ACC112 (cell line): ENCODE measurements around the gene ASB14.

ENCODE experiments used
- H2AFZ ChIP-seq: fragments of 200-600 bp; sonication (generic); one replicate; pipeline ENCODE4 v1.6.0; 2017; ENCODE audit warnings: antibody characterized with exemption, low read length; ENCODE audit not compliant: unreplicated experiment
- H3K27ac ChIP-seq: fragments of 200-600 bp; sonication (generic); 2 replicates; pipeline ENCODE4 v1.5.1; 2014; ENCODE audit warnings: low read depth, mild to moderate bottlenecking, antibody characterized with exemption, low read length, moderate library complexity
- H3K27me3 ChIP-seq: fragments of 200-600 bp; sonication (generic); 2 replicates; pipeline ENCODE4 v1.6.1; 2014; ENCODE audit warnings: mild to moderate bottlenecking, antibody characterized with exemption, low read length, moderate library complexity, mixed read lengths; ENCODE audit not compliant: insufficient read depth
- H3K36me3 ChIP-seq: fragments of 200-600 bp; sonication (generic); 2 replicates; pipeline ENCODE4 v1.6.1; 2016; ENCODE audit warnings: mild to moderate bottlenecking, antibody characterized with exemption, low read length, moderate library complexity, mixed read lengths; ENCODE audit not compliant: insufficient read depth
- H3K4me1 ChIP-seq: fragments of 200-600 bp; sonication (generic); one replicate; pipeline ENCODE4 v1.6.1; 2016; ENCODE audit warnings: low read length, mixed read lengths; ENCODE audit not compliant: insufficient read depth, unreplicated experiment, control insufficient read depth
- H3K4me3 ChIP-seq: fragments of 200-600 bp; sonication (generic); 2 replicates; pipeline ENCODE4 v1.5.1; 2014; ENCODE audit warnings: mild to moderate bottlenecking, low read depth, low read length
- H3K79me2 ChIP-seq: fragments of 200-600 bp; sonication (generic); one replicate; pipeline ENCODE4 v1.6.0; 2016; ENCODE audit warnings: low read length; ENCODE audit not compliant: control insufficient read depth, unreplicated experiment, insufficient read depth

Gene ASB14

GRCh38 chr3:57292897-57293526 is 527 bp upstream of the ASB14 start:
- Histone ChIP-seq H3K27me3 (no peaks in the 10 kb centered on the region), H3K4me1 (no peaks in the 10 kb centered on the region), H3K79me2 (no peaks in the 10 kb centered on the region), H3K27ac (no peak overlapping the region), H3K36me3 (no peaks in the 10 kb centered on the region), H2AFZ (no peak overlapping the region), H3K4me3 (no peak overlapping the region)

GRCh38 chr3:57288403-57288802 is 4.1 kb downstream of the ASB14 start:
- Histone ChIP-seq H3K79me2 (no peaks in the 10 kb centered on the region), H3K36me3 (0 out of 2 replicates have a peak, but pooled peaks cover 6% of the 10 kb centered on the region), H3K27me3 (no peaks in the 10 kb centered on the region), H3K27ac (no peak overlapping the region), H2AFZ (no peak overlapping the region), H3K4me3 (no peak overlapping the region), H3K4me1 (no peaks in the 10 kb centered on the region)

- H3K79me2 ChIP-seq = no peaks in the 10 kb centered on the region
- H3K27ac ChIP-seq = no peak overlapping the region
- 0 out of 2 replicates have a peak, but pooled peaks cover 6% of the 10 kb centered on the region for H3K36me3 ChIP-seq
- H3K4me3 ChIP-seq = no peak overlapping the region
- H3K27me3 ChIP-seq = no peaks in the 10 kb centered on the region
- H2AFZ ChIP-seq = no peak overlapping the region
- H3K4me1 ChIP-seq = peaks cover 2% of the 10 kb centered on the region
These were observed 5.3 kb downstream of the ASB14 start for GRCh38 chr3:57287205-57287604.

- peaks cover 13% of the 10 kb centered on the region for H3K4me1 ChIP-seq
- H3K79me2 ChIP-seq = no peaks in the 10 kb centered on the region
- no peak overlapping the region for H2AFZ ChIP-seq
- no peaks in the 10 kb centered on the region for H3K27me3 ChIP-seq
- 0 out of 2 replicates have a peak, but pooled peaks cover 6% of the 10 kb centered on the region for H3K36me3 ChIP-seq
- no peak overlapping the region for H3K4me3 ChIP-seq
- no peak overlapping the region for H3K27ac ChIP-seq
These were observed 9.2 kb downstream of the ASB14 start for GRCh38 chr3:57283334-57283733.

GRCh38 chr3:57281715-57282114 is 10.8 kb downstream of the ASB14 start:
- peaks cover 13% of the 10 kb centered on the region for H3K4me1 ChIP-seq
- 0 out of 2 replicates have a peak, but pooled peaks cover 5% of the 10 kb centered on the region for H3K36me3 ChIP-seq
- no peaks in the 10 kb centered on the region for H3K79me2 ChIP-seq
- H3K4me3 ChIP-seq = no peak overlapping the region
- no peak overlapping the region for H3K27ac ChIP-seq
- no peaks in the 10 kb centered on the region for H3K27me3 ChIP-seq
- H2AFZ ChIP-seq = no peak overlapping the region

GRCh38 chr3:57279685-57280084 is 12.8 kb downstream of the ASB14 start:
- Histone ChIP-seq H3K4me3 (no peak overlapping the region), H3K27ac (no peak overlapping the region), H3K79me2 (no peaks in the 10 kb centered on the region), H3K36me3 (0 out of 2 replicates have a peak, but pooled peaks cover 3% of the 10 kb centered on the region), H3K4me1 (peaks cover 13% of the 10 kb centered on the region), H2AFZ (no peak overlapping the region), H3K27me3 (no peaks in the 10 kb centered on the region)

GRCh38 chr3:57278237-57278636 is 14.2 kb downstream of the ASB14 start:
- Histone ChIP-seq H3K27me3 (no peaks in the 10 kb centered on the region), H3K79me2 (no peaks in the 10 kb centered on the region), H3K36me3 (0 out of 2 replicates have a peak, but pooled peaks cover 8% of the 10 kb centered on the region), H3K4me1 (peaks cover 13% of the 10 kb centered on the region), H3K4me3 (no peak overlapping the region), H2AFZ (no peak overlapping the region), H3K27ac (no peak overlapping the region)

- Histone ChIP-seq H3K27ac (no peak overlapping the region), H3K36me3 (peaks cover 10% of the 10 kb centered on the region), H3K79me2 (no peaks in the 10 kb centered on the region), H3K27me3 (no peaks in the 10 kb centered on the region), H3K4me3 (no peak overlapping the region), H3K4me1 (no peaks in the 10 kb centered on the region), H2AFZ (no peak overlapping the region)
These were observed 17.1 kb downstream of the ASB14 start for GRCh38 chr3:57275393-57275792.

GRCh38 chr3:57274845-57275244 is 17.6 kb downstream of the ASB14 start:
- H3K4me3 ChIP-seq = no peak overlapping the region
- H3K4me1 ChIP-seq = no peaks in the 10 kb centered on the region

GRCh38 chr3:57268416-57268815 is 24.1 kb downstream of the ASB14 start:
- Histone ChIP-seq H3K27me3 (no peaks in the 10 kb centered on the region), H3K79me2 (no peaks in the 10 kb centered on the region), H3K27ac (no peak overlapping the region), H3K4me1 (no peaks in the 10 kb centered on the region), H2AFZ (no peak overlapping the region), H3K4me3 (no peak overlapping the region), H3K36me3 (peaks cover 41% of the 10 kb centered on the region)

More at GRCh38 chr3:57274845-57275244, 17.6 kb downstream of the ASB14 start:
- Histone ChIP-seq H3K79me2 (no peaks in the 10 kb centered on the region), H2AFZ (no peak overlapping the region), H3K36me3 (peaks cover 12% of the 10 kb centered on the region), H3K27ac (no peak overlapping the region), H3K27me3 (no peaks in the 10 kb centered on the region)

- no peak overlapping the region for H3K4me3 ChIP-seq
- H3K27me3 ChIP-seq = no peaks in the 10 kb centered on the region
- H3K27ac ChIP-seq = no peak overlapping the region
- H3K36me3 ChIP-seq = peaks cover 45% of the 10 kb centered on the region
- H2AFZ ChIP-seq = no peak overlapping the region
- H3K79me2 ChIP-seq = no peaks in the 10 kb centered on the region
- H3K4me1 ChIP-seq = no peaks in the 10 kb centered on the region
These were observed 30.6 kb downstream of the ASB14 start for GRCh38 chr3:57261929-57262328.
